Inflammatory macrophage treated with lipopolysaccharide for 1 hour (primary cell): ENCODE data around the gene ABCA7.
"Not testable (repeated sequence)": the region's sequence is repeated elsewhere in the genome, so short reads cannot be mapped to it uniquely, and the experiment has no call there.

Experiments
- DNase-seq, 2 donors: peaks; one replicate each; pipeline ENCODE4 v3.0.0-alpha.2; 2020 to 2022

ABCA7 gene

GRCh38 chr19:1108291-1109031 is 68.6 kb downstream of the ABCA7 start:
- no peak for DNase-seq

GRCh38 chr19:1109032-1109551 is 69.2 kb downstream of the ABCA7 start:
- no peak for DNase-seq

GRCh38 chr19:1109697-1110671 is 70.1 kb downstream of the ABCA7 start:
- DNase-seq, result no peak

GRCh38 chr19:1110809-1111640 is 71.1 kb downstream of the ABCA7 start:
- DNase-seq, result no peak

- no peak for DNase-seq
Measured at GRCh38 chr19:1111641-1112267, 71.8 kb downstream of the ABCA7 start.

- no peak for DNase-seq
Measured at GRCh38 chr19:1112268-1113029, 72.5 kb downstream of the ABCA7 start.

GRCh38 chr19:1113030-1113985 is 73.4 kb downstream of the ABCA7 start:
- DNase-seq, result peak; percentile 91 to 93

- no peak for DNase-seq
Measured at GRCh38 chr19:1113986-1114483, 74.1 kb downstream of the ABCA7 start.

- not testable (repeated sequence) for DNase-seq
Measured at GRCh38 chr19:1114728-1115127, 74.8 kb downstream of the ABCA7 start.
